MCF 10A (cell line): ENCODE results near the gene ARHGAP24. TPM values are rescaled to one million over a fixed set of nuclear protein-coding genes. Genes with fewer than 3 reads are reported as not detected.

Experiments
- BruUV-seq: library from RNA; stranded (reverse); fragments of 400-500 nt; replicated peaks from 2 replicates; lab custom pipeline; 2021; lab: Mats Ljungman, UMichigan
- CTCF ChIA-PET: fragments of 300-600 bp; sonication (Branson Sonifier 250); formaldehyde crosslinking; extraction: SDS; loops from one replicate; lab custom pipeline; 2021; ENCODE audit warnings: antibody characterized with exemption, inconsistent platforms; lab: Yijun Ruan, JAX
- POLR2A ChIA-PET: fragments of 300-600, 350-650 bp; sonication (Branson Sonifier 250); formaldehyde crosslinking; extraction: SDS; loops from one replicate; lab custom pipeline; 2020; ENCODE audit warnings: antibody characterized with exemption, inconsistent platforms; lab: Yijun Ruan, JAX
- DNase-seq: peaks from one replicate; pipeline ENCODE4 v3.0.0-alpha.2; 2018; ENCODE audit not compliant: unreplicated experiment
- H3K27ac Mint-ChIP-seq: one replicate; pipeline ENCODE4 v1.8.0; 2022; ENCODE audit warnings: mild to moderate bottlenecking, low read depth, mixed read lengths; ENCODE audit not compliant: unreplicated experiment
- H3K27me3 Mint-ChIP-seq: one replicate; pipeline ENCODE4 v1.8.0; 2022; ENCODE audit warnings: mixed read lengths; ENCODE audit not compliant: insufficient read depth, unreplicated experiment
- H3K36me3 Mint-ChIP-seq: one replicate; pipeline ENCODE4 v1.8.0; 2022; ENCODE audit warnings: mild to moderate bottlenecking, moderate library complexity, mixed read lengths; ENCODE audit not compliant: insufficient read depth, unreplicated experiment
- H3K4me1 Mint-ChIP-seq: one replicate; pipeline ENCODE4 v1.8.0; 2022; ENCODE audit warnings: mixed read lengths; ENCODE audit not compliant: insufficient read depth, unreplicated experiment
- H3K4me3 Mint-ChIP-seq: one replicate; pipeline ENCODE4 v1.8.0; 2022; ENCODE audit warnings: mild to moderate bottlenecking, moderate library complexity, mixed read lengths; ENCODE audit not compliant: unreplicated experiment
- H3K9me3 Mint-ChIP-seq: one replicate; pipeline ENCODE4 v1.8.0; 2022; ENCODE audit warnings: mixed read lengths; ENCODE audit not compliant: unreplicated experiment
- intact Hi-C: fragments of 100-400 bp; cut with micrococcal nuclease; formaldehyde crosslinking; loops from 2 replicates; pipeline ENCODE4 v1.14.1; 2022
- total RNA-seq: library from RNA; stranded (reverse); gene quantifications from 2 replicates; pipeline ENCODE4 v1.2.3, GENCODE V29; 2022
- TF ChIP-seq, protein P1 (sequence below): fragments of 200-600 bp; IDR thresholded peaks from one replicate; pipeline ENCODE4 v1.8.0; 2022; ENCODE audit warnings: antibody characterized with exemption, mild to moderate bottlenecking; ENCODE audit not compliant: unreplicated experiment

Gene ARHGAP24
- total RNA-seq, 1 experiment from 2014 or later: 2.6 TPM

DNA sequence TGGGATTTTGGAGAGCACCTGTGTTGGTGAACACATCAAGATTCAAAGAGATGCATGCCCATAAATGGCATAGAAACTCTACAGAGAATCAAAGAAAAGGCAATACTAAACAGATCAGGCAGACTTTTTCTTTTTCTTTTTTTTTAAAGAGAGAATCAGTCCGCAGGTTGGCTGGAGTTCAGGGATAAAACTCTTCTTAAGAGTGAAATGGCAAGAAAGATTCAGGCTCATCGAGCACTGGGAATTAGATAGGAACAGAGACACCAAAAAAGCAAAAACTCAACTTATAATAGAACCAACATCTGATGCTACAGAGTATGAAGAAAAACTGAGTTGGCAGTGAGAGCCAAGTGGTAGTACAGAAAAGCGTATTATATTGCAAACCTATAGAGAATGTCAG is 314.3 kb downstream of the ARHGAP24 start:
- Mint-ChIP-seq H3K27me3 (no peaks in the 10 kb centered on the region), H3K9me3 (peaks cover 5% of the 10 kb centered on the region), H3K4me3 (no peak overlapping the region), H3K4me1 (peaks cover 21% of the 10 kb centered on the region), H3K27ac (no peak overlapping the region), H3K36me3 (no peaks in the 10 kb centered on the region)
- BruUV-seq: no TSS peak
- ChIA-PET CTCF (interaction anchor here (0.6 to 3.5 kb wide), 3 partner anchors 8 to 254 kb away, joined by 3 to 36 read pairs (median 6); no protein-coding TSS in a partner anchor), POLR2A (no interaction called here)
- intact Hi-C loops: no loop called here
- TF ChIP-seq, protein P1, sequence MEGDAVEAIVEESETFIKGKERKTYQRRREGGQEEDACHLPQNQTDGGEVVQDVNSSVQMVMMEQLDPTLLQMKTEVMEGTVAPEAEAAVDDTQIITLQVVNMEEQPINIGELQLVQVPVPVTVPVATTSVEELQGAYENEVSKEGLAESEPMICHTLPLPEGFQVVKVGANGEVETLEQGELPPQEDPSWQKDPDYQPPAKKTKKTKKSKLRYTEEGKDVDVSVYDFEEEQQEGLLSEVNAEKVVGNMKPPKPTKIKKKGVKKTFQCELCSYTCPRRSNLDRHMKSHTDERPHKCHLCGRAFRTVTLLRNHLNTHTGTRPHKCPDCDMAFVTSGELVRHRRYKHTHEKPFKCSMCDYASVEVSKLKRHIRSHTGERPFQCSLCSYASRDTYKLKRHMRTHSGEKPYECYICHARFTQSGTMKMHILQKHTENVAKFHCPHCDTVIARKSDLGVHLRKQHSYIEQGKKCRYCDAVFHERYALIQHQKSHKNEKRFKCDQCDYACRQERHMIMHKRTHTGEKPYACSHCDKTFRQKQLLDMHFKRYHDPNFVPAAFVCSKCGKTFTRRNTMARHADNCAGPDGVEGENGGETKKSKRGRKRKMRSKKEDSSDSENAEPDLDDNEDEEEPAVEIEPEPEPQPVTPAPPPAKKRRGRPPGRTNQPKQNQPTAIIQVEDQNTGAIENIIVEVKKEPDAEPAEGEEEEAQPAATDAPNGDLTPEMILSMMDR: no peak
- DNase-seq: no peak

DNA sequence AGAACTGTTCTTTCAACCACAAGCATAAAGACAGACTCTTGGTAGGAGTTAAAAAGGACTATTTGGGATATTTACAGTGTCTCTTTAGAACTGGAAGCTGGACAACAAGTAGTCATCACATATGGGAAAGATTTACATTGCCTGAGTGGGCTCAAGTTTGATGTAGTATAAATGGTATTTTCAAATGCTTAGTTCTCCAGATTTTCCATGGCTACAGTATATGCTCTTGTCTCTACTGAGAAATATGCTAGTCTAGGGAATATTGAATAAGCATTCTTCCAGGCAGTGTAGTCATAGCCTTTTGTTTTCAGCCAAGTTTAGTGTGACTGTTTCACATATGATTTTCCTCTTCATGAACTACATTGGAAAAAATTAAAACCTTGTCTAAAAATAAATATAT is 315.6 kb downstream of the ARHGAP24 start:
- no peak for DNase-seq
- TF ChIP-seq, protein P1: no peak
- POLR2A ChIA-PET: no interaction called here
- intact Hi-C loops: no loop called here
- no TSS peak for BruUV-seq
- CTCF ChIA-PET: no interaction called here
- peaks cover 17% of the 10 kb centered on the region for H3K4me1 Mint-ChIP-seq
- H3K4me3 Mint-ChIP-seq: no peak overlapping the region
- H3K9me3 Mint-ChIP-seq: no peaks in the 10 kb centered on the region
- no peak overlapping the region for H3K27ac Mint-ChIP-seq
- H3K36me3 Mint-ChIP-seq: no peaks in the 10 kb centered on the region
- H3K27me3 Mint-ChIP-seq: no peaks in the 10 kb centered on the region

GRCh38 chr4:85792376-85793232 is 317.7 kb downstream of the ARHGAP24 start:
- Mint-ChIP-seq H3K36me3 (no peaks in the 10 kb centered on the region), H3K27ac (no peak overlapping the region)
- no TSS peak for BruUV-seq

GRCh38 chr4:85793233-85793585 is 318.3 kb downstream of the ARHGAP24 start:
- no TSS peak for BruUV-seq
- Mint-ChIP-seq H3K4me3 (no peak overlapping the region), H3K27ac (no peak overlapping the region), H3K4me1 (peaks cover 9% of the 10 kb centered on the region), H3K9me3 (no peaks in the 10 kb centered on the region), H3K27me3 (no peaks in the 10 kb centered on the region), H3K36me3 (peaks cover 3% of the 10 kb centered on the region)
- intact Hi-C loops: no loop called here
- POLR2A ChIA-PET: interaction anchor here (0.6 kb wide), 1 partner anchor 243 kb away, joined by 3 read pairs; no protein-coding TSS in a partner anchor
- CTCF ChIA-PET: interaction anchor here (0.6 kb wide), 1 partner anchor 70 kb away, joined by 3 read pairs; no protein-coding TSS in a partner anchor
- DNase-seq: no peak
- TF ChIP-seq, protein P1: no peak

More at GRCh38 chr4:85792376-85793232, 317.7 kb downstream of the ARHGAP24 start:
- no peak for DNase-seq
- ChIA-PET CTCF (interaction anchor here (0.6 to 0.7 kb wide), 3 partner anchors 71 to 1106 kb away, joined by 3 read pairs; no protein-coding TSS in a partner anchor), POLR2A (interaction anchor here (0.6 kb wide), 1 partner anchor 244 kb away, joined by 3 read pairs; no protein-coding TSS in a partner anchor)
- Mint-ChIP-seq H3K27me3 (no peaks in the 10 kb centered on the region), H3K9me3 (no peaks in the 10 kb centered on the region), H3K4me3 (no peak overlapping the region), H3K4me1 (peaks cover 8% of the 10 kb centered on the region)
- TF ChIP-seq, protein P1: no peak
- intact Hi-C loops: no loop called here
